OCI-LY3 (cell line): Measurements from ENCODE around the gene DOCK8.

Source experiments
- H2AFZ ChIP-seq: fragments of 200-600, 300-600 bp; shearing (Covaris generic); 2 replicates; pipeline ENCODE4 v1.6.0; 2014; ENCODE audit warnings: antibody characterized with exemption, low read depth, low read length
- H3K27ac ChIP-seq: fragments of 200-600, 300-600 bp; sonication (generic); 2 replicates; pipeline ENCODE4 v1.5.1; 2014; ENCODE audit warnings: mild to moderate bottlenecking, low read length, moderate library complexity, mixed read lengths
- H3K27me3 ChIP-seq: fragments of 200-600, 300-600 bp; sonication (generic); 2 replicates; pipeline ENCODE4 v1.6.1; 2014; ENCODE audit warnings: low read depth, low read length, mixed read lengths
- H3K36me3 ChIP-seq: fragments of 200-600, 300-600 bp; sonication (generic); replicated peaks from 2 replicates; pipeline ENCODE3; 2014; ENCODE audit warnings: low read depth, low read length, mixed read lengths
- H3K4me1 ChIP-seq: fragments of 300-600, 200-600 bp; sonication (generic); 2 replicates; pipeline ENCODE4 v1.6.1; 2014; ENCODE audit warnings: low read length, mixed read lengths
- H3K4me2 ChIP-seq: fragments of 200-600, 300-600 bp; sonication (generic); 2 replicates; pipeline ENCODE4 v1.6.1; 2014; ENCODE audit warnings: low read length, mixed read lengths
- H3K4me3 ChIP-seq: fragments of 300-600, 200-600 bp; sonication (generic); 2 replicates; pipeline ENCODE4 v1.5.1; 2014; ENCODE audit warnings: antibody characterized with exemption, mild to moderate bottlenecking, low read length, moderate library complexity
- H3K79me2 ChIP-seq: fragments of 300-600, 200-600 bp; shearing (Covaris generic); 2 replicates; pipeline ENCODE4 v1.6.1; 2014; ENCODE audit warnings: mild to moderate bottlenecking, low read length, mixed read lengths
- H3K9ac ChIP-seq: fragments of 300-600, 200-600 bp; shearing (Covaris generic); 2 replicates; pipeline ENCODE4 v1.6.0; 2014; ENCODE audit warnings: mild to moderate bottlenecking, low read length, moderate library complexity
- H3K9me3 ChIP-seq: fragments of 200-600, 300-600 bp; shearing (Covaris generic); 2 replicates; pipeline ENCODE4 v1.6.1; 2014; ENCODE audit warnings: low read length, mixed read lengths; ENCODE audit not compliant: insufficient read depth
- H4K20me1 ChIP-seq: fragments of 200-600, 300-600 bp; sonication (generic); 2 replicates; pipeline ENCODE4 v1.6.1; 2016; ENCODE audit warnings: low read length, mixed read lengths; ENCODE audit not compliant: insufficient read depth
- EZH2phosphoT487 ChIP-seq: fragments of 200-600 bp; shearing (Covaris generic); IDR thresholded peaks from 2 replicates; pipeline ENCODE4 v1.6.1; 2018; ENCODE audit warnings: antibody characterized with exemption, mixed run types, low read depth
- TF ChIP-seq, protein P1 (sequence below): fragments of 200-600, 300-600 bp; sonication (generic); IDR thresholded peaks from 2 replicates; pipeline ENCODE4 v1.5.1; 2014; ENCODE audit warnings: antibody characterized with exemption, low read length, low read depth

DOCK8 gene

GRCh38 chr9:373759-374206 lies 159.1 kb downstream of the DOCK8 start:
- H3K4me2 ChIP-seq = no peak overlapping the region
- no peak overlapping the region for H3K9ac ChIP-seq
- H3K36me3 ChIP-seq = peaks cover 41% of the 10 kb centered on the region
- H3K27me3 ChIP-seq = no peaks in the 10 kb centered on the region
- no peaks in the 10 kb centered on the region for H3K9me3 ChIP-seq
- H3K27ac ChIP-seq = no peak overlapping the region
- no peaks in the 10 kb centered on the region for H4K20me1 ChIP-seq
- no peaks in the 10 kb centered on the region; the same call in 1 of the 2 replicates for H3K4me1 ChIP-seq
- TF ChIP-seq, protein P1, sequence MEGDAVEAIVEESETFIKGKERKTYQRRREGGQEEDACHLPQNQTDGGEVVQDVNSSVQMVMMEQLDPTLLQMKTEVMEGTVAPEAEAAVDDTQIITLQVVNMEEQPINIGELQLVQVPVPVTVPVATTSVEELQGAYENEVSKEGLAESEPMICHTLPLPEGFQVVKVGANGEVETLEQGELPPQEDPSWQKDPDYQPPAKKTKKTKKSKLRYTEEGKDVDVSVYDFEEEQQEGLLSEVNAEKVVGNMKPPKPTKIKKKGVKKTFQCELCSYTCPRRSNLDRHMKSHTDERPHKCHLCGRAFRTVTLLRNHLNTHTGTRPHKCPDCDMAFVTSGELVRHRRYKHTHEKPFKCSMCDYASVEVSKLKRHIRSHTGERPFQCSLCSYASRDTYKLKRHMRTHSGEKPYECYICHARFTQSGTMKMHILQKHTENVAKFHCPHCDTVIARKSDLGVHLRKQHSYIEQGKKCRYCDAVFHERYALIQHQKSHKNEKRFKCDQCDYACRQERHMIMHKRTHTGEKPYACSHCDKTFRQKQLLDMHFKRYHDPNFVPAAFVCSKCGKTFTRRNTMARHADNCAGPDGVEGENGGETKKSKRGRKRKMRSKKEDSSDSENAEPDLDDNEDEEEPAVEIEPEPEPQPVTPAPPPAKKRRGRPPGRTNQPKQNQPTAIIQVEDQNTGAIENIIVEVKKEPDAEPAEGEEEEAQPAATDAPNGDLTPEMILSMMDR = no peak
- TF ChIP-seq EZH2phosphoT487 = no peak
- no peak overlapping the region for H2AFZ ChIP-seq
- H3K4me3 ChIP-seq = no peak overlapping the region
- no peaks in the 10 kb centered on the region for H3K79me2 ChIP-seq

DNA sequence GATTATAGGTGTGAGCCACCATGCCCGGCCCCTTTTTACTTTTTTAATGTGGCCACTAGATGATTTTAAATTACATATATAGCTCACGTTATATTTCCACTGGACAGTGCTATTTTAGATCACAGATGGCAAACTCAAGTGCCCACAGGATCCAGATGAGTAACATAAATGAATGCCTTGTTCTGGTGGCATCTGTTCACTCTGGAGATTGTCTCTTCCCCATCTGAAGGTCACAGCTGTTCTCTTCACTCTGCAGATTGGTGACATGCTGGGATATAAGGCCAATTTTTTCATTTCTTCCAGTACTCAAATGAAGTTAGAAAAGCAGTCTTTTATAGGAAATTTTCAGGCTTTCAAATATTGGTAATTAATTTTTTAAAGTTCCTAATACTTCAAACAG lies 160.1 kb downstream of the DOCK8 start:
- Histone ChIP-seq H4K20me1 (no peaks in the 10 kb centered on the region), H3K9ac (no peak overlapping the region), H3K27me3 (no peaks in the 10 kb centered on the region), H3K27ac (no peak overlapping the region), H3K36me3 (peaks cover 38% of the 10 kb centered on the region), H3K4me1 (no peaks in the 10 kb centered on the region; the same call in 1 of the 2 replicates), H2AFZ (no peak overlapping the region), H3K4me2 (no peak overlapping the region), H3K4me3 (no peak overlapping the region), H3K79me2 (no peaks in the 10 kb centered on the region), H3K9me3 (no peaks in the 10 kb centered on the region)
- TF ChIP-seq, protein P1 = no peak

DNA sequence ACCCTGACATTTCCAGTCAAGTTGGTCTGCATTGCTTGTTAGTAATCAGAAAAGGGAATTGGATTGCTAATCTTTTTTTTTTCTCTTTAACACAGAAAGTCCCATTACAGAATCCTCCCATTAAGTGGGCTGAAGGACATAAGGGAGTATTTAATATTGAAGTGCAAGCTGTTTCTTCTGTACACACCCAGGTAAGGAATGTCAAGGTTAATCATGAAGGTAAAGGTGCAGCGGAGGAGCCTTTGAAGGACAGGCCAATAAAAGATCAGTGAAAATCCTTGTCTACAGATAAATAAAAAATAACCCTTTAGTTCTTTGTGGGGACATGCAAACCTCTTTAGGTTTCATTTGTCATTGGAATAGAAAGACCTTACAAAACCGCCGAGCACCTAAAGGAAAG lies 161.4 kb downstream of the DOCK8 start:
- H3K9me3 ChIP-seq = no peaks in the 10 kb centered on the region
- no peak overlapping the region for H3K4me3 ChIP-seq
- no peaks in the 10 kb centered on the region for H3K4me1 ChIP-seq
- H3K27me3 ChIP-seq = no peaks in the 10 kb centered on the region
- no peak for TF ChIP-seq EZH2phosphoT487
- TF ChIP-seq, protein P1 = no peak
- no peak overlapping the region for H3K9ac ChIP-seq
- no peak overlapping the region for H3K4me2 ChIP-seq
- H3K36me3 ChIP-seq = peaks cover 31% of the 10 kb centered on the region
- no peak overlapping the region for H3K27ac ChIP-seq
- no peaks in the 10 kb centered on the region for H3K79me2 ChIP-seq
- no peaks in the 10 kb centered on the region for H4K20me1 ChIP-seq
- H2AFZ ChIP-seq = no peak overlapping the region

GRCh38 chr9:378263-378662 lies 163.6 kb downstream of the DOCK8 start:
- Histone ChIP-seq H3K36me3 (peaks cover 25% of the 10 kb centered on the region), H3K4me3 (no peak overlapping the region), H3K27me3 (no peaks in the 10 kb centered on the region), H3K79me2 (no peaks in the 10 kb centered on the region), H3K9me3 (no peaks in the 10 kb centered on the region), H3K27ac (no peak overlapping the region), H4K20me1 (no peaks in the 10 kb centered on the region), H3K4me2 (no peak overlapping the region), H3K9ac (no peak overlapping the region), H2AFZ (no peak overlapping the region), H3K4me1 (no peaks in the 10 kb centered on the region)
- TF ChIP-seq, protein P1 = no peak
- TF ChIP-seq EZH2phosphoT487 = no peak
